ENCODE data around the gene POMT1.
A peak's percentile ranks its signal among the peaks of the same experiment; 100 is the strongest.
"Not testable (repeated sequence)": the region's sequence is repeated elsewhere in the genome, so short reads cannot be mapped to it uniquely, and the experiment has no call there.

POMT1 gene

GRCh38 chr9:131502781-131503625 lies at the start of gene POMT1:
POMT1 (plus strand) TSS chr9:131502918; CDS start chr9:131504219, 1,301 bp downstream.
- DNase-seq (ENCODE audit: low spot score), result peak; percentile 93

GRCh38 chr9:131454028-131454427 lies 48.7 kb upstream of the POMT1 start:
- DNase-seq (ENCODE audit: low spot score), result no peak

- DNase-seq (ENCODE audit: low spot score), result not testable (repeated sequence)
Measured at GRCh38 chr9:131455655-131456054, 47.1 kb upstream of the POMT1 start.

- no peak for DNase-seq (ENCODE audit: low spot score)
Measured at GRCh38 chr9:131457746-131458145, 45.0 kb upstream of the POMT1 start.

- DNase-seq (ENCODE audit: low spot score), result no peak
Measured at GRCh38 chr9:131459056-131459455, 43.7 kb upstream of the POMT1 start.

GRCh38 chr9:131461166-131461565 lies 41.6 kb upstream of the POMT1 start:
- DNase-seq (ENCODE audit: low spot score), result no peak

- no peak for DNase-seq (ENCODE audit: low spot score)
Measured at GRCh38 chr9:131464354-131465000, 38.2 kb upstream of the POMT1 start.

GRCh38 chr9:131465401-131465800 lies 37.3 kb upstream of the POMT1 start:
- no peak for DNase-seq (ENCODE audit: low spot score)

GRCh38 chr9:131467214-131467935 lies 35.3 kb upstream of the POMT1 start:
- DNase-seq (ENCODE audit: low spot score), result no peak

GRCh38 chr9:131468031-131468430 lies 34.7 kb upstream of the POMT1 start:
- DNase-seq (ENCODE audit: low spot score), result no peak

GRCh38 chr9:131469356-131469755 lies 33.4 kb upstream of the POMT1 start:
- no peak for DNase-seq (ENCODE audit: low spot score)

- DNase-seq (ENCODE audit: low spot score), result no peak
Measured at GRCh38 chr9:131469951-131470350, 32.8 kb upstream of the POMT1 start.

GRCh38 chr9:131470581-131470991 lies 32.1 kb upstream of the POMT1 start:
- no peak for DNase-seq (ENCODE audit: low spot score)

- not testable (repeated sequence) for DNase-seq (ENCODE audit: low spot score)
Measured at GRCh38 chr9:131472085-131472484, 30.6 kb upstream of the POMT1 start.

GRCh38 chr9:131473198-131473885 lies 29.4 kb upstream of the POMT1 start:
- no peak for DNase-seq (ENCODE audit: low spot score)

- DNase-seq (ENCODE audit: low spot score), result no peak
Measured at GRCh38 chr9:131473891-131474290, 28.8 kb upstream of the POMT1 start.

- no peak for DNase-seq (ENCODE audit: low spot score)
Measured at GRCh38 chr9:131474711-131475110, 28.0 kb upstream of the POMT1 start.

- no peak for DNase-seq (ENCODE audit: low spot score)
Measured at GRCh38 chr9:131475111-131475955, 27.4 kb upstream of the POMT1 start.

- no peak for DNase-seq (ENCODE audit: low spot score)
Measured at GRCh38 chr9:131475956-131476776, 26.6 kb upstream of the POMT1 start.

- no peak for DNase-seq (ENCODE audit: low spot score)
Measured at GRCh38 chr9:131476777-131477345, 25.9 kb upstream of the POMT1 start.

All from Ammon's horn (tissue), 1 donor.